ENCODE measurements around the gene ZNF333. TPM values are rescaled to one million over a fixed set of nuclear protein-coding genes. Genes with fewer than 3 reads are reported as not detected.

Gene ZNF333
- total RNA-seq, 1 donor from 2014 or later, result 26.2 TPM

DNA sequence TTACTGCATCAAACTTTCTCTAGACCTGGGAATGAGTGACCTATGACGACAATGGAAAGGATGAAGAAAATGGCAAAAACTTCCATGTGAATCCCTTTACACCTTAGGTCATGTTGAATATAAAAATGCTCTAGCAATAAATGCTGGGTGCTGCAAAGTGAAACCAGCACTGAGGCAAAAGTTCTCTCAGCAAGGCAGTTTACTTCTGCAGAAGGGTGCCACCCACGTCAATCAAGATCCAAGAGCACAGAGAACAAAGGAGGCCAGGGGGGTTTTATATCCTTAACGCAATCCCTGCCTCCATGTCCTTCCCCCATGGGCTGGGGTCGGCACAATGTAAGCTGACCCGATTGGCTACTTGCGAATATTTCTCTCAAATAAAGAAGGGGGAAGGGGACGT, 38.7 kb downstream of the ZNF333 start:
- Mint-ChIP-seq H3K36me3 (ENCODE audit: low read depth) (peaks cover 6% of the 10 kb centered on the region), H3K4me1 (no peaks in the 10 kb centered on the region), H3K9me3 (peaks cover 26% of the 10 kb centered on the region), H3K27ac (no peak overlapping the region), H3K4me3 (no peak overlapping the region), H3K27me3 (peaks cover 3% of the 10 kb centered on the region)
- intact Hi-C loops (cut with micrococcal nuclease), result no loop called here
- DNase-seq, result no peak
- TF ChIP-seq, protein P1, sequence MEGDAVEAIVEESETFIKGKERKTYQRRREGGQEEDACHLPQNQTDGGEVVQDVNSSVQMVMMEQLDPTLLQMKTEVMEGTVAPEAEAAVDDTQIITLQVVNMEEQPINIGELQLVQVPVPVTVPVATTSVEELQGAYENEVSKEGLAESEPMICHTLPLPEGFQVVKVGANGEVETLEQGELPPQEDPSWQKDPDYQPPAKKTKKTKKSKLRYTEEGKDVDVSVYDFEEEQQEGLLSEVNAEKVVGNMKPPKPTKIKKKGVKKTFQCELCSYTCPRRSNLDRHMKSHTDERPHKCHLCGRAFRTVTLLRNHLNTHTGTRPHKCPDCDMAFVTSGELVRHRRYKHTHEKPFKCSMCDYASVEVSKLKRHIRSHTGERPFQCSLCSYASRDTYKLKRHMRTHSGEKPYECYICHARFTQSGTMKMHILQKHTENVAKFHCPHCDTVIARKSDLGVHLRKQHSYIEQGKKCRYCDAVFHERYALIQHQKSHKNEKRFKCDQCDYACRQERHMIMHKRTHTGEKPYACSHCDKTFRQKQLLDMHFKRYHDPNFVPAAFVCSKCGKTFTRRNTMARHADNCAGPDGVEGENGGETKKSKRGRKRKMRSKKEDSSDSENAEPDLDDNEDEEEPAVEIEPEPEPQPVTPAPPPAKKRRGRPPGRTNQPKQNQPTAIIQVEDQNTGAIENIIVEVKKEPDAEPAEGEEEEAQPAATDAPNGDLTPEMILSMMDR (IDR thresholded peaks at IDR 0.05), result no peak
- no peak for ATAC-seq (ENCODE audit: low read depth)
- CTCF ChIA-PET, result no interaction called here
- POLR2A ChIA-PET, result no interaction called here

DNA sequence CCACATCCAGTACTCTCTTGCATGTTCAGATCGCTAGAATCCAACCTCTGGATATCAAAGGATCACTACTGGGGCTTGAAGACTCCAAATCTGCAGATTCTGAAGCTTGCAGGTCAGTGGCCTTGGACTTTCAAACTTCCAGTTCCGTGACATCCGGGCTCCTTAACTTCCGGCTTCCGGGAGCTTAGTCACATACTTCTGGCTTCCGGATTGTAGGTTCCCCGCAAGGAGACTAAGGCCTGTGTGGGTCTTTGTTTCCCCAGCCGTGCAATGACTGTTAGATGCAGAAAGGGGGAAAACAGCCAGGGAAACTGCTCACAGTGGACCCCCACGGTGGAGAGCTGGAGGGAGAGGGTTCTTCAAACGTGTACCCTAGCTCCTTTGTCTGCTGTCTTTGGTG, 41.4 kb downstream of the ZNF333 start:
- peaks cover 3% of the 10 kb centered on the region for H3K27me3 Mint-ChIP-seq
- intact Hi-C loops (cut with micrococcal nuclease), result no loop called here
- no peak overlapping the region for H3K27ac Mint-ChIP-seq
- H3K4me1 Mint-ChIP-seq, result no peaks in the 10 kb centered on the region
- DNase-seq (no peak), ATAC-seq (ENCODE audit: low read depth) (no peak)
- TF ChIP-seq, protein P1 (IDR thresholded peaks at IDR 0.05), result no peak
- ChIA-PET POLR2A (interaction anchor here (0.6 kb wide), 1 partner anchor 246 kb away, joined by 6 read pairs; no protein-coding TSS in a partner anchor), CTCF (no interaction called here)
- no peak overlapping the region for H3K4me3 Mint-ChIP-seq
- H3K36me3 Mint-ChIP-seq (ENCODE audit: low read depth), result no peaks in the 10 kb centered on the region
- H3K9me3 Mint-ChIP-seq, result peaks cover 18% of the 10 kb centered on the region

DNA sequence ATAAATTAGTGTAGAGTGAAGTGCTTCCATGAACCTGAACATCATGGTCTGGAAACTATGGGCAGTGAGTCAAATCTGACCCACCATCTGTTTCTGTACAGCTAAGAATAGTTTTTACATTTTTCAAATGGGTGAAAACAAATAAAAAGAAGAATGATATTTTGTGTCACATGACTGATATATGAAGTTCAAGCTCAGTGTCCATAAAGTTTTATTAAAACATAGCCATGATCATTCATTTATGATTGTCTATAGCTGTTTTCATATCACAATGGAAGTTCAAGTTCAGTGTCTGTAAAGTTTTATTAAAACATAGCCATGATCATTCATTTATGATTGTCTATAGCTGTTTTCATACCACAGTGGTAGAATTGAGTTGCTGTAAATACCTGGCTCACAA, 42.7 kb downstream of the ZNF333 start:
- H3K27me3 Mint-ChIP-seq, result peaks cover 3% of the 10 kb centered on the region
- TF ChIP-seq, protein P1 (IDR thresholded peaks at IDR 0.05), result no peak
- ChIA-PET CTCF (no interaction called here), POLR2A (no interaction called here)
- H3K4me1 Mint-ChIP-seq, result no peaks in the 10 kb centered on the region
- DNase-seq (no peak), ATAC-seq (ENCODE audit: low read depth) (no peak)
- H3K9me3 Mint-ChIP-seq, result peaks cover 12% of the 10 kb centered on the region
- intact Hi-C loops (cut with micrococcal nuclease), result no loop called here
- no peak overlapping the region for H3K4me3 Mint-ChIP-seq
- no peaks in the 10 kb centered on the region for H3K36me3 Mint-ChIP-seq (ENCODE audit: low read depth)
- H3K27ac Mint-ChIP-seq, result no peak overlapping the region

DNA sequence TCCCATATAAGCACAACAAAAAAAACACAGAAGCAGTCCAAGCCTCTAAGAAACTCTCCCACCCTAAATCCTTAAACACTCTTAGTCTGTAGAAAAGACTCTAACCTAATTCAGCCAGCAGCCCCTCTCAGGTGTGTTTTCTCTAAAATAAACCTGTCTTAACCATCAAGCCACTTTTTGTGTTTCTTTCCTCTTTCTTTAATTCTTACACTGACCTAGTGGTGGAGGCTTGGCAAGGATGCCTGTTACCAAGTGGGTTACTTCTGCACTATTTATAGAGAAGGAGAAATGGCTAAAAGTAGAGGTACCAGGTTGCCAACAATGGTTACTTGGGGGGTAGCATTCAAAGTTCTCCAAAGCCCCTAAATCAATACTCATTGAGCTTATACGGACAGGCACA, 43.7 kb downstream of the ZNF333 start:
- H3K27ac Mint-ChIP-seq, result no peak overlapping the region
- intact Hi-C loops (cut with micrococcal nuclease), result no loop called here

DNA sequence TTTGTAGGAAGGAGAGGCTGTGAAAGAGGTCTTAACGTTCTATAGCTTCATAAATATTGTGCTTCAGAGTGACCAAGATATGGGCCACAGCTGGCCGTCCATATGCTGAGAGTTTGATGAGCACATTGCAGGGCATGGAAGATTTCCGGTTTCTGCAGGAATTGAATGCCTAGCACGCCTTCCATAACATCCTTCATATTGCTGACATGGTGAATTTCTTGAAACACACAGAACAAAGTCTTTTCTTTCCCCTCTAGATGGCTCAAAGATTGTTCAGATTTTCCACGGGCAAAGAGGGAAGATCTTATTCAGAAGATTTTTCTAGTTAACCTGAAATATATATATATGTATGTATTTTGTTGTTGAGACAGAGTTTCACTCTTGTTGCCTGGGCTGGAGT, 46.1 kb downstream of the ZNF333 start:
- TF ChIP-seq, protein P1 (IDR thresholded peaks at IDR 0.05), result no peak
- ATAC-seq (ENCODE audit: low read depth) (no peak), DNase-seq (no peak)
- Mint-ChIP-seq H3K27ac (no peak overlapping the region), H3K4me3 (no peak overlapping the region), H3K27me3 (peaks cover 2% of the 10 kb centered on the region), H3K4me1 (no peaks in the 10 kb centered on the region), H3K36me3 (ENCODE audit: low read depth) (no peaks in the 10 kb centered on the region), H3K9me3 (no peaks in the 10 kb centered on the region)
- intact Hi-C loops (cut with micrococcal nuclease), result no loop called here
- CTCF ChIA-PET, result no interaction called here
- POLR2A ChIA-PET, result no interaction called here

More for the DNA sequence above, 43.7 kb downstream of the ZNF333 start:
- POLR2A ChIA-PET, result no interaction called here
- H3K9me3 Mint-ChIP-seq, result peaks cover 5% of the 10 kb centered on the region
- no peaks in the 10 kb centered on the region for H3K4me1 Mint-ChIP-seq
- CTCF ChIA-PET, result no interaction called here
- H3K4me3 Mint-ChIP-seq, result no peak overlapping the region
- TF ChIP-seq, protein P1 (IDR thresholded peaks at IDR 0.05), result no peak
- H3K36me3 Mint-ChIP-seq (ENCODE audit: low read depth), result no peaks in the 10 kb centered on the region
- DNase-seq, result no peak
- H3K27me3 Mint-ChIP-seq, result peaks cover 3% of the 10 kb centered on the region
- ATAC-seq (ENCODE audit: low read depth), result no peak

Data from activated B cell treated with CpG ODN at 0.5 μM for 24 hours (primary cell).